ENCODE results near the gene DARS1. TPM values are rescaled to one million over a fixed set of nuclear protein-coding genes. Genes with fewer than 3 reads are reported as not detected.

Gene DARS1
- total and polyA plus RNA-seq, 11 donors: 51.2 to 90.0 (median 58.6) TPM

- no peak overlapping the region for H3K4me3 ChIP-seq
- ATAC-seq: no peak
- no peaks in the 10 kb centered on the region for H3K27me3 ChIP-seq
- TF ChIP-seq CTCF (IDR thresholded peaks at IDR 0.05) (no peak), POLR2A (IDR thresholded peaks at IDR 0.05) (no peak)
- H3K4me1 ChIP-seq: no peaks in the 10 kb centered on the region
- H3K9me3 ChIP-seq: no peaks in the 10 kb centered on the region
- no peak for DNase-seq
- intact Hi-C loops (cut with DNase I): no loop called here
- no peak overlapping the region for H3K27ac ChIP-seq
- H3K36me3 ChIP-seq: no peaks in the 10 kb centered on the region
Measured at GRCh38 chr2:135993421-135993820, 8.0 kb upstream of the DARS1 start.

- Histone ChIP-seq H3K27me3 (no peaks in the 10 kb centered on the region), H3K4me1 (peaks cover 0 to 5% (median 0%) of the 10 kb centered on the region in 12 donors), H3K9me3 (no peaks in the 10 kb centered on the region), H3K27ac (no peak overlapping the region), H3K4me3 (no peak overlapping the region), H3K36me3 (no peaks in the 10 kb centered on the region)
- ATAC-seq (no peak), DNase-seq (no peak)
- TF ChIP-seq POLR2A (IDR thresholded peaks at IDR 0.05): no peak
- intact Hi-C loops (cut with DNase I): no loop called here
- WGBS, 4 donors: 94 to 98% (median 94%) methylated on average over 4 of the region's 4 CpGs
Measured at GRCh38 chr2:135991861-135992260, 6.4 kb upstream of the DARS1 start.

DNA sequence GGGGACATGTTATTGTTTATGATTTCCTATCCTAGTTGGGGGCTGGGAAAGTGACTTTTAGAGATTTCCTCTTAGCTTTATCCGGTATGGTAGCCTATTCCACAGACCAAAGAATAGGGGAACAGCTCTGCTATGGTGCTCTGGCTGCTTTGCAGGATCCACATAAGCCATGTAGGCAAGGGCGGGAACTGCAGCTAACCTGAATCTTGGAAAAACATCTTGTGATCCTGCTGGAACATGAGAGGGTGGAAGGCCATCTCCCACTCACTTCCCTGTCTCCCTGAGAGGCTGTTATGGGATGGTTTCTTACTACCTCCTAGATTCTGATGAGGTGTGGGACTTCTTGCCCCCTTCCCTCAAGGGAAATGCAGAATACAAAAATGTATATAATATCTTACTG lies 2.0 kb upstream of the DARS1 start:
- Histone ChIP-seq H3K9me3 (no peaks in the 10 kb centered on the region), H3K4me3 (no peak overlapping the region), H3K4me1 (peaks cover 0 to 31% (median 19%) of the 10 kb centered on the region in 12 donors), H3K36me3 (peaks cover 0 to 10% (median 3%) of the 10 kb centered on the region in 9 donors), H3K27me3 (no peaks in the 10 kb centered on the region), H3K27ac (peak overlapping the region in 10 of 12 donors; percentile 5 to 76 (median 53))
- WGBS, 4 donors: 60 to 79% (median 68%) methylated on average over 2 of the region's 2 CpGs
- ATAC-seq: peak in 1 of 4 donors; percentile 26
- intact Hi-C loops (cut with DNase I): loop anchor here in 3 of 10 donors (5.0 to 10.0 kb wide), 2 partner anchors 35 to 127 kb away; partner anchors contain the start of gene CXCR4 (in 2 of the 3)
- TF ChIP-seq POLR2A (IDR thresholded peaks at IDR 0.05) (no peak), CTCF (IDR thresholded peaks at IDR 0.05) (no peak)
- no peak for DNase-seq

DNA sequence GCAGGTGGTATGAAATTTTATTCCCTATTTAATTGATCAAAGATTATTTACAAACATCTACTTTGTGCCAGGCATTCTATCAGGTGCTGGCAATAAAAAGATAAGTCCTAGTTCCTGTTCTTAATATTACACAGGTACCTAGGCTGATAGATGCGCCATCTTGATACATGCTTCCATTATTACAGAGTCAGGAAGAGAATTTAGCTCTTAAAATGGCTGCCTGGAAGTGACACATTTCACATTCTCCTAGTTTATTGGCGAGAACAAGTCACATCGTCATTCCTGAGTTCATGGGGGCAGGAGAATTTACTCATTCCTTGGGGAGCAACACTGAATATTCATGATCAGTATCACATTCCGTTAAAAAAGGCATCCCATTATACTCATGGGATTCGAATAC lies 1.1 kb upstream of the DARS1 start:
- H3K27ac ChIP-seq: peak overlapping the region in 8 of 12 donors; percentile 16 to 100 (median 97)
- no peaks in the 10 kb centered on the region for H3K27me3 ChIP-seq
- peak overlapping the region in 1 of 12 donors; percentile 98 for H3K4me3 ChIP-seq
- H3K36me3 ChIP-seq: peaks cover 0 to 19% (median 13%) of the 10 kb centered on the region in 9 donors
- intact Hi-C loops (cut with DNase I): loop anchor here in 3 of 10 donors (5.0 to 10.0 kb wide), 2 partner anchors 36 to 128 kb away; partner anchors contain the start of gene CXCR4 (in 2 of the 3)
- DNase-seq: no peak
- no peaks in the 10 kb centered on the region for H3K9me3 ChIP-seq
- H3K4me1 ChIP-seq: peaks cover 0 to 31% (median 19%) of the 10 kb centered on the region in 12 donors
- WGBS, 4 donors: 89 to 95% (median 92%) methylated on average over 5 of the region's 5 CpGs
- TF ChIP-seq CTCF (IDR thresholded peaks at IDR 0.05) (no peak), POLR2A (IDR thresholded peaks at IDR 0.05) (no peak)
- no peak for ATAC-seq
